Activated T-helper 1 cell treated with anti-CD3 and anti-CD28 coated beads, Interleukin-12 subunit alpha, Interleukin-12 subunit beta, Interleukin-2, Interleukin-4 antibody, amounts not matched to agents 30 ng/mL and 10 ng/mL and 1 ng/mL, durations not matched to agents 14 hours and 24 hours and 36 hours (primary cell): ENCODE results near the gene CLIC4. TPM values are rescaled to one million over a fixed set of nuclear protein-coding genes. Genes with fewer than 3 reads are reported as not detected.
A peak's percentile ranks its signal among the peaks of the same experiment; 100 is the strongest.
"Not testable (repeated sequence)": the region's sequence is repeated elsewhere in the genome, so short reads cannot be mapped to it uniquely, and the experiment has no call there.

ENCODE experiments used
- DNase-seq: peaks from one replicate; pipeline ENCODE4 v3.0.0; 2021; ENCODE audit warnings: low spot score
- H3K27ac Mint-ChIP-seq: one replicate; pipeline ENCODE4 v1.8.0; 2021; ENCODE audit warnings: mild to moderate bottlenecking, mixed read lengths
- H3K27me3 Mint-ChIP-seq: one replicate; pipeline ENCODE4 v1.8.0; 2022; ENCODE audit warnings: mild to moderate bottlenecking, moderate library complexity, mixed read lengths; ENCODE audit not compliant: insufficient read depth
- H3K36me3 Mint-ChIP-seq: one replicate; pipeline ENCODE4 v1.8.0; 2021; ENCODE audit warnings: low read depth, mixed read lengths
- H3K4me1 Mint-ChIP-seq: one replicate; pipeline ENCODE4 v1.8.0; 2021; ENCODE audit warnings: low read depth, mixed read lengths
- H3K4me3 Mint-ChIP-seq: one replicate; pipeline ENCODE4 v1.8.0; 2021; ENCODE audit warnings: mild to moderate bottlenecking, moderate library complexity, mixed read lengths
- H3K9me3 Mint-ChIP-seq: one replicate; pipeline ENCODE4 v1.8.0; 2021; ENCODE audit warnings: mixed read lengths
- intact Hi-C: fragments of 100-400 bp; cut with micrococcal nuclease; formaldehyde crosslinking; loops from one replicate; pipeline ENCODE4 v1.15.1; 2024
- total RNA-seq: library from RNA; stranded (reverse); gene quantifications from 2 replicates; pipeline ENCODE4 v1.2.3, GENCODE V29; 2022

The CLIC4 gene
- total RNA-seq, 1 donor from 2014 or later: 16.8 TPM

GRCh38 chr1:24708938-24709337 is 36.3 kb upstream of the CLIC4 start:
- no peaks in the 10 kb centered on the region for H3K9me3 Mint-ChIP-seq
- H3K27ac Mint-ChIP-seq: no peak overlapping the region
- no peaks in the 10 kb centered on the region for H3K36me3 Mint-ChIP-seq
- no peaks in the 10 kb centered on the region for H3K27me3 Mint-ChIP-seq
- intact Hi-C loops: no loop called here
- no peak for DNase-seq
- H3K4me3 Mint-ChIP-seq: no peak overlapping the region
- H3K4me1 Mint-ChIP-seq: peaks cover 20% of the 10 kb centered on the region

DNA sequence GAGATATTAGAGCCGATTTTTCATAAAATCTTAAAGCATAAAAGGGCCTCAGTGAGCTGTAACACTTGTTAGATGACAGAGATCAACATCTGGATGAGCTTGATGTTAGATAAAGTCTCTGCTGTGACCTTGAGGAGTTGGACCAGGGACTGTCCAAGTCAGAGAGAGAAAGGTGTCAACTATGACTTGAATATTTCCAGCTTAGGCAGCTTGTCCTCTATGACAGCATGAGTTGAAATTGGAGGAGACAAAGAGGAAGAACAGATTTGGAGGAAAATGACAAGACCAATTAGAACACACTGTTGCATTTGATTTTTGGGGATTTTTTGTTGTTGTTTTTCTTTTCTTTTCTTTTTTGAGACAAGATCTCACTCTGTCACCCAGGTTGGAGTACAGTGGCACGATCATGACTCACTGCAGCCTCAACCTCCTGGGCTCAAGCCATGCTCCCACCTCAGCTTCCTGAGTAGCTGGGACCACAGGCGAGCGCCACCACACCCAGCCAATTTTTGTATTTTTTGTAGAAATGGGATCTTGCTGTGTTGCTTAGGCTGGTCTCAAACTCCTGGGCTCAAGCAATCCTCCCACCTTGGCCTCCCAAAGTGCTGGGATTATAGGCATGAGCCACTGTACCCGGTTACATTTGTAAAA is 35.3 kb upstream of the CLIC4 start:
- H3K4me3 Mint-ChIP-seq: no peak overlapping the region
- peaks cover 22% of the 10 kb centered on the region for H3K4me1 Mint-ChIP-seq
- H3K27ac Mint-ChIP-seq: peak overlapping the region; percentile 12
- H3K9me3 Mint-ChIP-seq: no peaks in the 10 kb centered on the region
- intact Hi-C loops: no loop called here
- DNase-seq: peak; percentile 4
- H3K36me3 Mint-ChIP-seq: no peaks in the 10 kb centered on the region
- H3K27me3 Mint-ChIP-seq: no peaks in the 10 kb centered on the region

GRCh38 chr1:24711329-24711728 is 33.9 kb upstream of the CLIC4 start:
- Mint-ChIP-seq H3K36me3 (no peaks in the 10 kb centered on the region), H3K9me3 (no peaks in the 10 kb centered on the region), H3K4me1 (peaks cover 23% of the 10 kb centered on the region), H3K27me3 (no peaks in the 10 kb centered on the region), H3K27ac (no peak overlapping the region), H3K4me3 (no peak overlapping the region)
- no peak for DNase-seq
- intact Hi-C loops: no loop called here

GRCh38 chr1:24713176-24713575 is 32.1 kb upstream of the CLIC4 start:
- Mint-ChIP-seq H3K9me3 (no peaks in the 10 kb centered on the region), H3K4me1 (peaks cover 23% of the 10 kb centered on the region), H3K36me3 (no peaks in the 10 kb centered on the region), H3K27me3 (no peaks in the 10 kb centered on the region), H3K4me3 (no peak overlapping the region), H3K27ac (no peak overlapping the region)
- no peak for DNase-seq
- intact Hi-C loops: no loop called here

DNA sequence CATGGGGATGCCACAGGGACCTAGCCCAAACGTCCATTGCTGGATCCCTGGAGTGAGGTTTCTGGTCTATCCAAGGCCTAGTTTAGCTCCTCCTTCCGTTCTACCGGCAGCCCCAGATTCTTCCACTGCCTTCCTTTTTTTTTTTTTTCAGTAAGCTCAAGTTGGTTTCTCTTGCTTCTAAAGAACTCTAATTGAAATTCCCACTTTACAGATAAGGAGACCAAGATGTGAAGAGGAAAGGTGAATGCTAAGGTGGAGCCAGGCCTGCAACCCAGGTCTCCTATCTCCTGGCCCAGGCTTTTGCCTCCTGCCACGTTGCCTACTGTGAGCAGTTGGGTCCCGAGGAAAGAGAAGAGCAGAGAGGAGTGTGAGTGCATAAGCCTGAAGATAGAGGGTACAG is 31.5 kb upstream of the CLIC4 start:
- H3K27ac Mint-ChIP-seq: no peak overlapping the region
- no peak overlapping the region for H3K4me3 Mint-ChIP-seq
- no peaks in the 10 kb centered on the region for H3K36me3 Mint-ChIP-seq
- intact Hi-C loops: no loop called here
- H3K9me3 Mint-ChIP-seq: no peaks in the 10 kb centered on the region
- H3K27me3 Mint-ChIP-seq: no peaks in the 10 kb centered on the region
- H3K4me1 Mint-ChIP-seq: peaks cover 23% of the 10 kb centered on the region
- DNase-seq: no peak

DNA sequence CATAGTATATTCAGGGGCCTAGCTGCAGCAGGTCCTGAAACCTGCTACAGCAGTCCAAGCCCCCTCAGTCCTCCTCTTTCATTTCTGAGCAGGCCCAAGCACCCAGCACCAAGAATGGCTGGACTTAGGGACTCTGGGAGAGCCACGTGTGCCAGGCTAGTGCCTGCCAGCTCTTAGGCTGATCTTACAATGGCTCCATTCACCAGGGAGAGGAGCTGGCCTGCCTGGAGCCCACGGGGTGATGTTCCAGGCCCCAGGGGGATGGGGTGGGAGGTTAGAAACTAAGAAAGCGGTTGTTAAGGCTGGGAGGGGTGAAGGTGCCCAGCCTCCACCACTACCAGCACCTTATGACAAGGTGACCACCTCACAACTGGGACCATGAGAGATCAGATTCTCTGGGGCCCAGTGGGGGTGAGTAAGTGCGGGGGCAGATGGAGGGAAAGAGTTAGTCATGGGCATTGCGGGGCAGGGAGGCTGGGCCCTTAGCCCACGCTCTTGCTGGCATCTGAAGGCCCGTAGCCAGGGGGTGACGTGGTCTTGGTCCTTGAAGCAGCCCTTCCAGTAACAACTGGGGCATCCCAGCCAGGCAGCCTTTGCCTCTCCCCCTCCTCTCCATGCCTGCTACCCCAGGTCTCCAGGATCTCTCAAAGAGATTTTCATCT is 30.3 kb upstream of the CLIC4 start:
- Mint-ChIP-seq H3K36me3 (no peaks in the 10 kb centered on the region), H3K4me3 (no peak overlapping the region), H3K27me3 (no peaks in the 10 kb centered on the region), H3K27ac (peak overlapping the region; percentile 14), H3K4me1 (peaks cover 13% of the 10 kb centered on the region), H3K9me3 (no peaks in the 10 kb centered on the region)
- intact Hi-C loops: no loop called here
- no peak for DNase-seq

DNA sequence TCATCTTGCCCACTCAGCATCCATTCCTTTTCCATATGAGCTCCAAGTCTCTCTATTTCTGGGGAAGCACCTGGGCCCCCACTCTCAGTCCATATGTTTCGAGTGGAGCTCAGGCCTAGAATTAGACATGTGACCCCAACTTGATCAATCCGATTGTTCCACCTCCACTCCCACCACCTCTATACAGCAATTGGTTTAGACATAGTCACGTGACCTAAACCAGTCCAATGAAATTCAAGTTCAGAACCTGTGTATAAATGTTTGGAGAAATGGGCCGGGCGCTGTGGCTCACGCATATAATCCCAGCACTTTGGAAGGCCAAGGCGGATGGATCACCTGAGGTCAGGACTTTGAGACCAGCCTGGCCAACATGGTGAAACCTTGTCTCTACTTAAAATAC is 29.6 kb upstream of the CLIC4 start:
- H3K36me3 Mint-ChIP-seq: no peaks in the 10 kb centered on the region
- no peaks in the 10 kb centered on the region for H3K9me3 Mint-ChIP-seq
- intact Hi-C loops: no loop called here
- no peaks in the 10 kb centered on the region for H3K27me3 Mint-ChIP-seq
- H3K27ac Mint-ChIP-seq: peak overlapping the region; percentile 14
- H3K4me1 Mint-ChIP-seq: peaks cover 9% of the 10 kb centered on the region
- DNase-seq: no peak
- no peak overlapping the region for H3K4me3 Mint-ChIP-seq

GRCh38 chr1:24717887-24718650 is 27.2 kb upstream of the CLIC4 start:
- Mint-ChIP-seq H3K27ac (no peak overlapping the region), H3K9me3 (no peaks in the 10 kb centered on the region), H3K27me3 (no peaks in the 10 kb centered on the region), H3K36me3 (no peaks in the 10 kb centered on the region), H3K4me3 (no peak overlapping the region), H3K4me1 (peaks cover 18% of the 10 kb centered on the region)
- intact Hi-C loops: no loop called here
- DNase-seq: no peak

DNA sequence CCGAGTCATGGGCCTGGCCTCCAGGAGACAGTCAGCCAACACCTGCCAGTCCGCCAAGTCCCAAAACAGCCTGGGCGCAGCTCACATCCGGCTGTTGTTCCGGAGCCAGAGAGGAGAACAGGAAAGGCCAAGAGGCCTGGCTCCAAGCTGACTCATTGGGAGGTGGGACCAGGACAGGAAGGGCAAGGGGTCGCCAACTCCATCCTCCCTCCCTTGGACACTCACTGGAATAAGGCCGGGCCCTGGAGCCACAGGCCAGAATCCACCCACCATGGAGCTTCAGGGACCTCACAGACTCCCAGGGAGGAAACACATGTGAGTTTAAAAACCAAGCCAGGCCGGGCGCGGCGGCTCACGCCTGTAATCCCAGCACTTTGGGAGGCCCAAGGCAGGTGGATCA is 25.1 kb upstream of the CLIC4 start:
- Mint-ChIP-seq H3K27me3 (no peaks in the 10 kb centered on the region), H3K4me3 (no peak overlapping the region)

GRCh38 chr1:24721533-24721932 is 23.7 kb upstream of the CLIC4 start:
- H3K4me3 Mint-ChIP-seq: no peak overlapping the region
- H3K27ac Mint-ChIP-seq: no peak overlapping the region
- peaks cover 9% of the 10 kb centered on the region for H3K4me1 Mint-ChIP-seq
- H3K27me3 Mint-ChIP-seq: peaks cover under 1% of the 10 kb centered on the region
- intact Hi-C loops: no loop called here
- no peaks in the 10 kb centered on the region for H3K9me3 Mint-ChIP-seq
- no peak for DNase-seq
- H3K36me3 Mint-ChIP-seq: no peaks in the 10 kb centered on the region

More for the DNA sequence above, 25.1 kb upstream of the CLIC4 start:
- no peaks in the 10 kb centered on the region for H3K9me3 Mint-ChIP-seq
- no peak for DNase-seq
- H3K4me1 Mint-ChIP-seq: peaks cover 14% of the 10 kb centered on the region
- intact Hi-C loops: no loop called here
- no peak overlapping the region for H3K27ac Mint-ChIP-seq
- no peaks in the 10 kb centered on the region for H3K36me3 Mint-ChIP-seq

GRCh38 chr1:24722073-24723035 is 22.9 kb upstream of the CLIC4 start:
- intact Hi-C loops: loop anchor here (2.0 kb wide), 1 partner anchor 20 kb away; no protein-coding TSS in a partner anchor
- not testable (repeated sequence) for H3K9me3 Mint-ChIP-seq, H3K36me3 Mint-ChIP-seq, H3K27me3 Mint-ChIP-seq, H3K27ac Mint-ChIP-seq, DNase-seq
- Mint-ChIP-seq H3K4me1 (peaks cover 13% of the 10 kb centered on the region), H3K4me3 (peak overlapping the region; percentile 80)

- no peaks in the 10 kb centered on the region for H3K36me3 Mint-ChIP-seq
- intact Hi-C loops: no loop called here
- H3K4me1 Mint-ChIP-seq: peaks cover 18% of the 10 kb centered on the region
- no peaks in the 10 kb centered on the region for H3K9me3 Mint-ChIP-seq
- no peak for DNase-seq
- H3K27me3 Mint-ChIP-seq: peaks cover 2% of the 10 kb centered on the region
- no peak overlapping the region for H3K4me3 Mint-ChIP-seq
- H3K27ac Mint-ChIP-seq: no peak overlapping the region
These were observed 20.7 kb upstream of the CLIC4 start for GRCh38 chr1:24724345-24725208.
